ENCODE data around the gene LARGE1. TPM values are rescaled to one million over a fixed set of nuclear protein-coding genes. Genes with fewer than 3 reads are reported as not detected.

The LARGE1 gene
- total and polyA plus RNA-seq, 2 experiments from 2014 or later = 1.5 to 12.8 TPM

DNA sequence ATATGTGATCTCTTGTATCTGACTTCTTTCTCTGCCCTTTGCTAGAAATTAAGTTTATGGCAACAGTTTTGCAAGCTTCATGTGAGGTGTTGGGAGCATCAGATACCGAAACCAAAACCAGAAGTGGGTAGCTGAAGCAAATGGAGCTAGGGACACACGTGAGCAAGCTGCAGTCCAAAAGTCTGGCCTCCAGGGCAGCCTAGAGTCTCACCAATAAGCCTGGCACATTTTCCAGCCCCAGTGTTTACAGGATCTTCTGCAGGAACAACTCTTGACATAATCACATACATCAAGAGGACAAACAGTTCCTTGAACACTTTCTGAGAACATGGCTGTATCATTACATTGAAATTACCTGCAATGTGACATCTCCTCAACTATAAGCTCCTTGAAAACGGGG lies 114.1 kb downstream of the LARGE1 start:
- no peak overlapping the region for H3K9ac ChIP-seq
- TF ChIP-seq EZH2 (IDR thresholded peaks at IDR 0.05; ENCODE audit: insufficient read depth, poor library complexity, severe bottlenecking) (no peak), EZH2phosphoT487 (IDR thresholded peaks at IDR 0.05; ENCODE audit: insufficient read depth, low read depth) (no peak)
- H3K4me2 ChIP-seq (ENCODE audit: unreplicated experiment) = no peak overlapping the region
- no peak overlapping the region for H3K4me3 ChIP-seq
- H3K79me2 ChIP-seq (ENCODE audit: insufficient read depth) = 0 out of 2 replicates have a peak, but pooled peaks cover 7% of the 10 kb centered on the region
- no peak overlapping the region for H3K27ac ChIP-seq
- H3K36me3 ChIP-seq (ENCODE audit: low read depth) = no peaks in the 10 kb centered on the region
- H3K27me3 ChIP-seq (replicated peaks; ENCODE audit: insufficient read depth) = no peaks in the 10 kb centered on the region
- WGBS, 2 experiments (ENCODE audit: low coverage in 1 of 2, low lambda C conversion rate in 2 of 2, missing lambda C conversion rate in 2 of 2) = 25 to 29% methylated on average over 3 of the region's 3 CpGs
- H3F3A ChIP-seq (ENCODE audit: insufficient read depth) = peaks cover 33% of the 10 kb centered on the region
- H2AFZ ChIP-seq = no peak overlapping the region
- no peaks in the 10 kb centered on the region for H3K9me2 ChIP-seq (ENCODE audit: insufficient read depth)
- DNase-seq = peak; percentile 29
- peaks cover 27% of the 10 kb centered on the region for H3K4me1 ChIP-seq (ENCODE audit: insufficient read depth)
- in situ Hi-C loops (cut with MboI) = no loop called here
- H4K20me1 ChIP-seq (ENCODE audit: insufficient read depth) = no peaks in the 10 kb centered on the region
- no peaks in the 10 kb centered on the region for H3K9me3 ChIP-seq (ENCODE audit: low read depth)

DNA sequence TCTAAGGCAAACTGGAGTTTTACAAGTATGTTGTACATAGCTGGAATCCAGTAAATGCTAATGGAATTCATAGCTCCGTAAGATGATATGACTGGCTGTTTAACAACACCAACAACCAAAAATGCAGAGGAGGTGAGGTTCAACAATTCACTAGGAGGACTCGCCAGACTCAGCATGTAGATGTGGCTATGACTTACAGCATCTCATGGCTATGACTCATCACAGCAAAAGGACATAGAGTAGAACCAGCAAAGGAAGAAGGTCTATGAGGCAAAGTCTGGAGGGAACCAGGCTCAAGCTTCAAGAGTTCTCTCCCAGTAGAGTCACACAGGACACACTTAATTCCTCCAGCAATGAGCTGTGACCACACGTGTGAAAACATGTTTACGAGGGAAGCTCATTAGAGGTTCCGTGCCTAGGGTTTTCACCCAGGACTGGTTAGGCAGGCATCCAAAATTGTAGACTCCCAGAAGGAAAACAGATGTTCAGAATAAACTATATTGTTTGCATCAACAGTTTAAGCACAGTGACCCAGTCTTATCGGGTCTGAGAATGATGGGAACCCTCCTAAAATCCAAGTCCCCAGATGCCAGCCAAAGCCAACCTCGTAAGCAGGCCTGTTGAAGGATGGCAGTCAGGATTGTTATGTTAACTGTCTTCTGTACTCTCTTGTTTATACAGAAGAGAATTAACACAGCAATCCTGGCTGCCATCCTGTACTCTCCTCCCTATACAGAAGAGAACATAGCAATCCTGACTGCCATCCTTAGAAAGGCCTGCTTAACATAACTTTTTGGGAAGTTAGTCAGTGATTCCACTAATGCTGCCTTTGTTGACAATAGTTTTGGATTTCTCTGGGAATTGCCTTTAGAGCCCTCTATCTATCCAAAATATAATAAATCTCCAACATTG lies 116.6 kb downstream of the LARGE1 start:
- no peaks in the 10 kb centered on the region for H3K36me3 ChIP-seq (ENCODE audit: low read depth)
- no peaks in the 10 kb centered on the region for H3K9me2 ChIP-seq (ENCODE audit: insufficient read depth)
- peak overlapping the region; percentile 32 for H3K9ac ChIP-seq
- H3F3A ChIP-seq (ENCODE audit: insufficient read depth) = peaks cover 29% of the 10 kb centered on the region
- peak overlapping the region; percentile 33; the same call in 1 of the 2 replicates for H2AFZ ChIP-seq
- H3K27me3 ChIP-seq (replicated peaks; ENCODE audit: insufficient read depth) = no peaks in the 10 kb centered on the region
- H3K4me2 ChIP-seq (ENCODE audit: unreplicated experiment) = peak overlapping the region; percentile 30
- TF ChIP-seq EZH2phosphoT487 (IDR thresholded peaks at IDR 0.05; ENCODE audit: insufficient read depth, low read depth) (no peak), EZH2 (IDR thresholded peaks at IDR 0.05; ENCODE audit: insufficient read depth, poor library complexity, severe bottlenecking) (no peak)
- no peaks in the 10 kb centered on the region for H3K9me3 ChIP-seq (ENCODE audit: low read depth)
- WGBS, 2 experiments (ENCODE audit: low coverage in 1 of 2, low lambda C conversion rate in 2 of 2, missing lambda C conversion rate in 2 of 2) = 3 to 4% methylated on average over 7 of the region's 7 CpGs
- peaks cover 24% of the 10 kb centered on the region for H3K4me1 ChIP-seq (ENCODE audit: insufficient read depth)
- in situ Hi-C loops (cut with MboI) = no loop called here
- DNase-seq = peak; percentile 98
- H3K79me2 ChIP-seq (ENCODE audit: insufficient read depth) = 0 out of 2 replicates have a peak, but pooled peaks cover 4% of the 10 kb centered on the region
- peak overlapping the region; percentile 80 for H3K27ac ChIP-seq
- H4K20me1 ChIP-seq (ENCODE audit: insufficient read depth) = no peaks in the 10 kb centered on the region
- peak overlapping the region; percentile 1; the same call in 1 of the 2 replicates for H3K4me3 ChIP-seq

DNA sequence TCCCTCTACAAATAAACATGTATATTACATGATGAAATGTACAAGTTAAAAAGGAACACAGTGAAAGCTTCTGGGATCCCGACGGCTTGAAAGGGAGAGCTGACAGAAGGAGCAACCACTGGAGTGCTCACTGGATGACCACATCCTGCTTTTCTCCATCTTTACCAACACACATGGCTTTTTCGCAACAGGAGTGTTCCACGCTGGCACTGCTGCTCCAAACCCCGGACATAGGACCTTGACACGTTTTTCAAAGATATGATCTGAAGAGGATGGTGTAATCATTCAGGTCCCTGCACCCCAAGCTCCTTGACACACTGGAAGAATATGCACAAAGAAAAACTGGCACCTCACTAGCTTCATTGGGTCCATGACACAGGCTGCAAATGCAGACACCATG lies 121.9 kb downstream of the LARGE1 start:
- in situ Hi-C loops (cut with MboI) = no loop called here
- no peak overlapping the region for H3K4me3 ChIP-seq
- H3K79me2 ChIP-seq (ENCODE audit: insufficient read depth) = 0 out of 2 replicates have a peak, but pooled peaks cover 4% of the 10 kb centered on the region
- TF ChIP-seq EZH2phosphoT487 (IDR thresholded peaks at IDR 0.05; ENCODE audit: insufficient read depth, low read depth) = no peak
- no peak for TF ChIP-seq EZH2 (IDR thresholded peaks at IDR 0.05; ENCODE audit: insufficient read depth, poor library complexity, severe bottlenecking)
- no peaks in the 10 kb centered on the region for H3K9me2 ChIP-seq (ENCODE audit: insufficient read depth)
- no peak overlapping the region for H2AFZ ChIP-seq
- 84 to 91% methylated on average over 6 of the region's 6 CpGs for WGBS, 2 experiments (ENCODE audit: low coverage in 1 of 2, low lambda C conversion rate in 2 of 2, missing lambda C conversion rate in 2 of 2)
- peaks cover 10% of the 10 kb centered on the region for H3F3A ChIP-seq (ENCODE audit: insufficient read depth)
- H3K36me3 ChIP-seq (ENCODE audit: low read depth) = no peaks in the 10 kb centered on the region
- H4K20me1 ChIP-seq (ENCODE audit: insufficient read depth) = no peaks in the 10 kb centered on the region
- H3K4me1 ChIP-seq (ENCODE audit: insufficient read depth) = peaks cover 8% of the 10 kb centered on the region
- no peak for DNase-seq
- H3K27me3 ChIP-seq (replicated peaks; ENCODE audit: insufficient read depth) = no peaks in the 10 kb centered on the region
- no peak overlapping the region for H3K4me2 ChIP-seq (ENCODE audit: unreplicated experiment)
- no peaks in the 10 kb centered on the region for H3K9me3 ChIP-seq (ENCODE audit: low read depth)
- H3K27ac ChIP-seq = no peak overlapping the region
- no peak overlapping the region for H3K9ac ChIP-seq

DNA sequence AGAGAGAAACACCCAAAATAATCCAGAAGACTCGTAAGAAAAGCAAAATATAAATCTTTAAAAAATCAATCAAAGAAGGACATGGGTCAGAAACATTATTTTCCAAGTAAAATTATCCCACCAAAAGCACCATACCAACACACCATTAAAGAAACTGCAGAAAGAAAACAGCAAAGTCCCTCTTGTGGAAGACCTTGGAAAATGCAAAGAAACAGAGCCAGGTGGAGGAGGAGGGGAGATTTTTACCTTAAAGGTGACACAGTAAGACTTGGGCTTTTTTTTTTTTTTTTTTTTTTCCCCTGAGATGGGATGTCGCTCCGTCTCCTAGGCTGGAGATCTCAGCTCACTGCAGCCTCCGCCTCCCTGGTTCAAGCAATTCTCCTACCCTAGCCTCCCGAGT lies 123.8 kb downstream of the LARGE1 start:
- Histone ChIP-seq H3K27me3 (replicated peaks; ENCODE audit: insufficient read depth) (no peaks in the 10 kb centered on the region), H4K20me1 (ENCODE audit: insufficient read depth) (no peaks in the 10 kb centered on the region), H3K4me3 (no peak overlapping the region), H3K79me2 (ENCODE audit: insufficient read depth) (0 out of 2 replicates have a peak, but pooled peaks cover 4% of the 10 kb centered on the region), H2AFZ (no peak overlapping the region), H3K9me2 (ENCODE audit: insufficient read depth) (no peaks in the 10 kb centered on the region), H3F3A (ENCODE audit: insufficient read depth) (no peaks in the 10 kb centered on the region), H3K36me3 (ENCODE audit: low read depth) (no peaks in the 10 kb centered on the region), H3K4me1 (ENCODE audit: insufficient read depth) (peaks cover 13% of the 10 kb centered on the region), H3K27ac (no peak overlapping the region), H3K9ac (no peak overlapping the region), H3K4me2 (ENCODE audit: unreplicated experiment) (no peak overlapping the region), H3K9me3 (ENCODE audit: low read depth) (no peaks in the 10 kb centered on the region)
- WGBS, 2 experiments (ENCODE audit: low coverage in 1 of 2, low lambda C conversion rate in 2 of 2, missing lambda C conversion rate in 2 of 2) = 98 to 100% methylated on average over 5 of the region's 5 CpGs
- no peak for DNase-seq
- no peak for TF ChIP-seq EZH2phosphoT487 (IDR thresholded peaks at IDR 0.05; ENCODE audit: insufficient read depth, low read depth)
- TF ChIP-seq EZH2 (IDR thresholded peaks at IDR 0.05; ENCODE audit: insufficient read depth, poor library complexity, severe bottlenecking) = no peak
- in situ Hi-C loops (cut with MboI) = no loop called here

All from GM23248 (cell line).